H1 (cell line): ENCODE measurements around the gene UBE2D3. TPM values are rescaled to one million over a fixed set of nuclear protein-coding genes. Genes with fewer than 3 reads are reported as not detected.

Experiments
- CBX5 ChIP-seq: fragments of 300-800, 300-1000 bp; sonication (generic); IDR thresholded peaks from 2 replicates; pipeline ENCODE4 v1.7.1; 2016; ENCODE audit warnings: antibody characterized with exemption, low read length, low read depth
- EP300 ChIP-seq, 2 experiments: IDR thresholded peaks; 1 replicate in 1 of 2; 2 replicates in 1 of 2; pipeline ENCODE4 v1.6.1; 2011 to 2012; ENCODE audit warnings: low read depth in 2 of 2, low read length in 2 of 2, mild to moderate bottlenecking in 2 of 2, borderline replicate concordance in 1 of 2, inconsistent platforms in 1 of 2, moderate library complexity in 1 of 2
- SP2 ChIP-seq: IDR thresholded peaks from 2 replicates; pipeline ENCODE4 v1.6.1; 2012; ENCODE audit warnings: mild to moderate bottlenecking, low read length, inconsistent platforms
- YY1 ChIP-seq: IDR thresholded peaks from 2 replicates; pipeline ENCODE4 v1.6.1; 2011; ENCODE audit warnings: low read depth, mild to moderate bottlenecking, low read length
- polyA plus RNA-seq, 7 experiments: library from polyadenylated mRNA; depleted of rRNA in 3 of 7; stranded (reverse) in 5 of 7; unstranded in 2 of 7; fragments of >200 nt in 5 of 7; fragments of 200-250 nt in 2 of 7; gene quantifications; 1 replicate in 5 of 7; 2 replicates in 1 of 7; 4 replicates in 1 of 7; pipeline versions ENCODE4 v1.2.1 to v1.2.3, GENCODE V29; 2011 to 2013; ENCODE audit warnings: missing spikeins in 2 of 7, mixed read lengths in 2 of 7
- total RNA-seq: library from RNA; stranded (reverse); fragmentation: NEBNext Ultra II Directional; extraction: Animal tissue kit (Norgen Biotek cat#: 25700); gene quantifications from 2 replicates; pipeline ENCODE4 v1.2.1, GENCODE V29; 2021
- TF ChIP-seq, protein P1 (sequence below): IDR thresholded peaks from 2 replicates; pipeline ENCODE4 v1.6.1; 2011; ENCODE audit warnings: low read depth, mild to moderate bottlenecking, low read length; ENCODE audit not compliant: insufficient read depth

The UBE2D3 gene
- total and polyA plus RNA-seq, 2 of the 8 experiments (the other 6 are each of a cell fraction or from before 2014, with no cell fraction given) = 396 to 544 TPM

- TF ChIP-seq EP300 (IDR thresholded peaks at IDR 0.05; ENCODE audit: borderline replicate concordance in 1 of 2, low read depth in 2 of 2, low read length in 2 of 2) (peak; percentile 25 to 62; a peak in 2 of 3 replicates), CBX5 (no peak), YY1 (peak; percentile 91), SP2 (no peak)
- TF ChIP-seq, protein P1, sequence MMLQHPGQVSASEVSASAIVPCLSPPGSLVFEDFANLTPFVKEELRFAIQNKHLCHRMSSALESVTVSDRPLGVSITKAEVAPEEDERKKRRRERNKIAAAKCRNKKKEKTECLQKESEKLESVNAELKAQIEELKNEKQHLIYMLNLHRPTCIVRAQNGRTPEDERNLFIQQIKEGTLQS = no peak
- TF ChIP-seq, all 59 proteins: peak for 28
These were observed at the start of gene UBE2D3 (continued) for GRCh38 chr4:102826890-102827673.
